Smooth muscle cell of the coronary artery (primary cell): ENCODE data around the gene FADS2. TPM values are rescaled to one million over a fixed set of nuclear protein-coding genes. Genes with fewer than 3 reads are reported as not detected.

Source experiments
- total RNA-seq: library from RNA; depleted of rRNA; stranded (reverse); fragments of >200 nt; gene quantifications from 2 replicates; pipeline ENCODE4 v1.2.3, GENCODE V29; 2014; ENCODE audit warnings: low replicate concordance

FADS2 gene
- total RNA-seq: 104 and 293 TPM in 2 replicates

GRCh38 chr11:61827571-61828378 is at the start of gene FADS2:
FADS2 (plus strand) TSS chr11:61828300; CDS start chr11:61828391, 91 bp downstream.

GRCh38 chr11:61792310-61793082 is 35.6 kb upstream of the FADS2 start, which contains the start of the genes FEN1 and TMEM258:
FEN1 (plus strand) TSS chr11:61792911; CDS start chr11:61795362, 2,451 bp downstream.
TMEM258 (minus strand) TSS chr11:61792599; CDS start chr11:61792558, 41 bp downstream.

GRCh38 chr11:61816736-61817455 is 11.2 kb upstream of the FADS2 start, which contains the start of gene FADS1:
FADS1 (minus strand) TSS chr11:61817003; CDS start chr11:61816929, 74 bp downstream.

GRCh38 chr11:61891331-61892084 is 63.4 kb downstream of the FADS2 start, which contains the start of gene FADS3:
FADS3 (minus strand) TSS chr11:61891545; CDS start chr11:61891381, 164 bp downstream.

Other genes with a start within 250 kb of the FADS2 start
- 0.53 and 12.5 TPM in 2 replicates for gene SYT7, start 247.2 kb upstream of the FADS2 start, total RNA-seq
- 0.98 and 1.6 TPM in 2 replicates for gene DAGLA, start 147.9 kb upstream of the FADS2 start, total RNA-seq
- 0.12 and 1.6 TPM in 2 replicates for gene MYRF, start 75.7 kb upstream of the FADS2 start, total RNA-seq
- 171 and 292 TPM in 2 replicates for gene TMEM258, start 35.7 kb upstream of the FADS2 start, total RNA-seq
- gene FEN1, start 35.4 kb upstream of the FADS2 start, total RNA-seq: 12.2 and 18.6 TPM in 2 replicates
- gene FADS1, start 11.3 kb upstream of the FADS2 start, total RNA-seq: 50.9 and 69.6 TPM in 2 replicates
- 57.0 and 111 TPM in 2 replicates for gene FADS3, start 63.2 kb downstream of the FADS2 start, total RNA-seq
- gene RAB3IL1, start 89.3 kb downstream of the FADS2 start, total RNA-seq: 3.5 and 19.3 TPM in 2 replicates
- 0.60 and 6.8 TPM in 2 replicates for gene BEST1, start 122.1 kb downstream of the FADS2 start, total RNA-seq
- 639 and 1,762 TPM in 2 replicates for gene FTH1, start 139.3 kb downstream of the FADS2 start, total RNA-seq